SKM-1 (cell line): ENCODE measurements around the gene IP6K3.

Source experiments
- DNase-seq: peaks from one replicate; lab custom pipeline; 2025; ENCODE audit not compliant: unreplicated experiment; lab: John Stamatoyannopoulos, UW

Gene IP6K3

GRCh38 chr6:33759887-33760629 lies 13.4 kb upstream of the IP6K3 start:
- no peak for DNase-seq

GRCh38 chr6:33758815-33759216 lies 12.1 kb upstream of the IP6K3 start:
- no peak for DNase-seq

- DNase-seq = no peak
These were observed 11.2 kb upstream of the IP6K3 start for GRCh38 chr6:33757906-33758305.

GRCh38 chr6:33757113-33757512 lies 10.4 kb upstream of the IP6K3 start:
- no peak for DNase-seq

GRCh38 chr6:33756211-33756954 lies 9.7 kb upstream of the IP6K3 start:
- DNase-seq = no peak

GRCh38 chr6:33755070-33755869 lies 8.6 kb upstream of the IP6K3 start:
- DNase-seq = no peak

- no peak for DNase-seq
These were observed 7.5 kb upstream of the IP6K3 start for GRCh38 chr6:33754222-33754621.

- no peak for DNase-seq
These were observed 5.9 kb upstream of the IP6K3 start for GRCh38 chr6:33752646-33753015.

- DNase-seq = no peak
These were observed 5.3 kb upstream of the IP6K3 start for GRCh38 chr6:33751771-33752645.

GRCh38 chr6:33750244-33750991 lies 3.7 kb upstream of the IP6K3 start:
- no peak for DNase-seq

GRCh38 chr6:33749401-33749800 lies 2.7 kb upstream of the IP6K3 start:
- no peak for DNase-seq

- DNase-seq = no peak
These were observed 2.1 kb upstream of the IP6K3 start for GRCh38 chr6:33748841-33749240.

- DNase-seq = no peak
These were observed 1.1 kb upstream of the IP6K3 start for GRCh38 chr6:33747823-33748222.

- no peak for DNase-seq
These were observed 587 bp downstream of the IP6K3 start for GRCh38 chr6:33746036-33746600.

- no peak for DNase-seq
These were observed 1.2 kb downstream of the IP6K3 start for GRCh38 chr6:33745548-33745947.

GRCh38 chr6:33744895-33745546 lies 1.7 kb downstream of the IP6K3 start:
- DNase-seq = no peak

GRCh38 chr6:33744001-33744848 lies 2.5 kb downstream of the IP6K3 start:
- peak; percentile 68 for DNase-seq

GRCh38 chr6:33742837-33743236 lies 3.9 kb downstream of the IP6K3 start:
- DNase-seq = no peak
